H9 (cell line): ENCODE data around the gene ZNF335. TPM values are rescaled to one million over a fixed set of nuclear protein-coding genes. Genes with fewer than 3 reads are reported as not detected.

Source experiments
- DNase-seq: peaks from one replicate; pipeline ENCODE4 v3.0.0-alpha.2; 2017
- H2AFZ ChIP-seq: one replicate; pipeline ENCODE4 v1.6.1; 2013; ENCODE audit warnings: mild to moderate bottlenecking, low read length, control low read depth, moderate library complexity
- H2AK5ac ChIP-seq: 2 replicates; pipeline ENCODE4 v1.6.1; 2013; ENCODE audit warnings: low read length, control low read depth, mixed read lengths; ENCODE audit not compliant: insufficient read length
- H2BK120ac ChIP-seq: one replicate; pipeline ENCODE4 v1.6.1; 2013; ENCODE audit warnings: low read depth, mild to moderate bottlenecking, low read length, control low read depth, inconsistent platforms; ENCODE audit not compliant: poor library complexity, severe bottlenecking
- H2BK12ac ChIP-seq: 2 replicates; pipeline ENCODE4 v1.6.1; 2013; ENCODE audit warnings: low read length, control low read depth, mixed read lengths, low read depth; ENCODE audit not compliant: insufficient read length
- H2BK15ac ChIP-seq: 2 replicates; pipeline ENCODE4 v1.6.1; 2013; ENCODE audit warnings: low read depth, low read length, control low read depth
- H2BK20ac ChIP-seq: one replicate; pipeline ENCODE4 v1.6.1; 2013; ENCODE audit warnings: low read depth, mild to moderate bottlenecking, low read length, control low read depth, inconsistent platforms; ENCODE audit not compliant: poor library complexity, severe bottlenecking
- H2BK5ac ChIP-seq: 2 replicates; pipeline ENCODE4 v1.6.1; 2013; ENCODE audit warnings: low read length, control low read depth, mixed read lengths; ENCODE audit not compliant: insufficient read length
- H3K14ac ChIP-seq: 2 replicates; pipeline ENCODE4 v1.6.1; 2013; ENCODE audit warnings: low read length, control low read depth; ENCODE audit not compliant: insufficient read depth
- H3K18ac ChIP-seq: 2 replicates; pipeline ENCODE4 v1.6.1; 2013; ENCODE audit warnings: low read depth, mild to moderate bottlenecking, mixed read lengths, low read length, control low read depth; ENCODE audit not compliant: insufficient read length
- H3K23ac ChIP-seq: 2 replicates; pipeline ENCODE4 v1.6.1; 2013; ENCODE audit warnings: low read length, control low read depth, mixed read lengths, low read depth; ENCODE audit not compliant: insufficient read length
- H3K23me2 ChIP-seq: 2 replicates; pipeline ENCODE4 v1.6.1; 2013; ENCODE audit warnings: low read depth, mild to moderate bottlenecking, mixed read lengths, low read length, control low read depth; ENCODE audit not compliant: insufficient read length, poor library complexity, severe bottlenecking
- H3K27ac ChIP-seq: 2 replicates; pipeline ENCODE4 v1.5.1; 2013; ENCODE audit warnings: low read length, control low read depth, mixed read lengths, low read depth; ENCODE audit not compliant: insufficient read length
- H3K27me3 ChIP-seq: 2 replicates; pipeline ENCODE4 v1.6.1; 2013; ENCODE audit warnings: low read length, control low read depth, inconsistent platforms; ENCODE audit not compliant: insufficient read depth
- H3K4ac ChIP-seq: 2 replicates; pipeline ENCODE4 v1.6.1; 2013; ENCODE audit warnings: low read depth, mild to moderate bottlenecking, control low read depth, inconsistent platforms, low read length, moderate library complexity
- H3K4me1 ChIP-seq: 2 replicates; pipeline ENCODE4 v1.6.1; 2013; ENCODE audit warnings: low read length, control low read depth, inconsistent platforms; ENCODE audit not compliant: insufficient read depth
- H3K4me2 ChIP-seq: 2 replicates; pipeline ENCODE4 v1.6.1; 2013; ENCODE audit warnings: low read length, control low read depth, mixed read lengths; ENCODE audit not compliant: insufficient read length, insufficient read depth
- H3K56ac ChIP-seq: 2 replicates; pipeline ENCODE4 v1.6.1; 2013; ENCODE audit warnings: low read depth, mild to moderate bottlenecking, mixed read lengths, low read length, control low read depth; ENCODE audit not compliant: insufficient read length
- H3K79me1 ChIP-seq: 2 replicates; pipeline ENCODE4 v1.6.1; 2013; ENCODE audit warnings: low read depth, mild to moderate bottlenecking, moderate library complexity, low read length, control low read depth, inconsistent platforms; ENCODE audit not compliant: insufficient read depth, poor library complexity, severe bottlenecking
- H3K79me2 ChIP-seq: 2 replicates; pipeline ENCODE4 v1.6.1; 2013; ENCODE audit warnings: low read length, control low read depth, inconsistent platforms; ENCODE audit not compliant: insufficient read depth
- H3K9ac ChIP-seq: 2 replicates; pipeline ENCODE4 v1.6.1; 2013; ENCODE audit warnings: low read length, control low read depth, mixed read lengths; ENCODE audit not compliant: insufficient read length; ENCODE audit errors: extremely low read depth
- H3K9me3 ChIP-seq: one replicate; pipeline ENCODE4 v1.6.1; 2013; ENCODE audit warnings: low read depth, low read length, inconsistent platforms; ENCODE audit not compliant: control insufficient read depth
- H3T11ph ChIP-seq: one replicate; pipeline ENCODE4 v1.6.1; 2013; ENCODE audit warnings: mild to moderate bottlenecking, low read length, control low read depth, inconsistent platforms
- H4K20me1 ChIP-seq: one replicate; pipeline ENCODE4 v1.6.1; 2013; ENCODE audit not compliant: control insufficient read depth, insufficient read length, insufficient read depth
- H4K5ac ChIP-seq: 2 replicates; pipeline ENCODE4 v1.6.1; 2013; ENCODE audit warnings: low read depth, mild to moderate bottlenecking, mixed read lengths, low read length, control low read depth; ENCODE audit not compliant: insufficient read length
- H4K8ac ChIP-seq: replicated peaks from 2 replicates; pipeline ENCODE4 v1.6.1; 2013; ENCODE audit warnings: low read length, control low read depth, mixed read lengths, low read depth; ENCODE audit not compliant: insufficient read length
- H4K91ac ChIP-seq: 2 replicates; pipeline ENCODE4 v1.6.1; 2013; ENCODE audit warnings: low read depth, mild to moderate bottlenecking, moderate library complexity, mixed read lengths, low read length, control low read depth; ENCODE audit not compliant: insufficient read length
- H3K27ac Mint-ChIP-seq, 3 experiments: 2 replicates in 2 of 3; 3 replicates in 1 of 3; pipeline ENCODE4 v1.8.0; 2020 to 2021; ENCODE audit warnings: mixed read lengths in 3 of 3, mild to moderate bottlenecking in 1 of 3, moderate library complexity in 1 of 3
- H3K27me3 Mint-ChIP-seq: 2 replicates; pipeline ENCODE4 v1.8.0; 2021; ENCODE audit warnings: low read depth, mild to moderate bottlenecking, moderate library complexity, mixed read lengths
- H3K36me3 Mint-ChIP-seq, 3 experiments: 2 replicates in 2 of 3; 3 replicates in 1 of 3; pipeline ENCODE4 v1.8.0; 2020 to 2021; ENCODE audit warnings: low read depth in 3 of 3, mixed read lengths in 3 of 3; ENCODE audit not compliant: insufficient read depth in 1 of 3
- H3K4me1 Mint-ChIP-seq, 2 experiments: 2 replicates each; pipeline ENCODE4 v1.8.0; 2020; ENCODE audit warnings: mixed read lengths in 2 of 2
- H3K4me3 Mint-ChIP-seq, 2 experiments: 2 replicates in 1 of 2; 3 replicates in 1 of 2; pipeline ENCODE4 v1.8.0; 2020 to 2021; ENCODE audit warnings: mild to moderate bottlenecking in 2 of 2, mixed read lengths in 2 of 2, moderate library complexity in 1 of 2
- H3K9me3 Mint-ChIP-seq, 2 experiments: 2 replicates in 1 of 2; 3 replicates in 1 of 2; pipeline ENCODE4 v1.8.0; 2020; ENCODE audit warnings: mild to moderate bottlenecking in 2 of 2, mixed read lengths in 2 of 2, moderate library complexity in 1 of 2
- WGBS: extraction: QIAGEN DNeasy Blood & Tissue Kit; methylation state at CpG from one replicate; pipeline ENCODE4 v1.1.7; 2013; ENCODE audit warnings: missing lambda C conversion rate, low lambda C conversion rate, mixed read lengths; ENCODE audit not compliant: insufficient read length; ENCODE audit errors: extremely low coverage; 5-methylcytosine and 5-hydroxymethylcytosine counted together
- total RNA-seq: library from RNA; stranded (reverse); gene quantifications from 2 replicates; pipeline ENCODE4 v1.2.1, GENCODE V29; 2021
- TF ChIP-seq, protein P1 (sequence below): fragments of 200-600 bp; sonication (generic); conservative IDR thresholded peaks from 3 replicates; pipeline ENCODE4 v1.8.0; 2021; ENCODE audit warnings: antibody characterized with exemption, mild to moderate bottlenecking

The ZNF335 gene
- total RNA-seq, 1 experiment from 2014 or later: 21.1 TPM

DNA sequence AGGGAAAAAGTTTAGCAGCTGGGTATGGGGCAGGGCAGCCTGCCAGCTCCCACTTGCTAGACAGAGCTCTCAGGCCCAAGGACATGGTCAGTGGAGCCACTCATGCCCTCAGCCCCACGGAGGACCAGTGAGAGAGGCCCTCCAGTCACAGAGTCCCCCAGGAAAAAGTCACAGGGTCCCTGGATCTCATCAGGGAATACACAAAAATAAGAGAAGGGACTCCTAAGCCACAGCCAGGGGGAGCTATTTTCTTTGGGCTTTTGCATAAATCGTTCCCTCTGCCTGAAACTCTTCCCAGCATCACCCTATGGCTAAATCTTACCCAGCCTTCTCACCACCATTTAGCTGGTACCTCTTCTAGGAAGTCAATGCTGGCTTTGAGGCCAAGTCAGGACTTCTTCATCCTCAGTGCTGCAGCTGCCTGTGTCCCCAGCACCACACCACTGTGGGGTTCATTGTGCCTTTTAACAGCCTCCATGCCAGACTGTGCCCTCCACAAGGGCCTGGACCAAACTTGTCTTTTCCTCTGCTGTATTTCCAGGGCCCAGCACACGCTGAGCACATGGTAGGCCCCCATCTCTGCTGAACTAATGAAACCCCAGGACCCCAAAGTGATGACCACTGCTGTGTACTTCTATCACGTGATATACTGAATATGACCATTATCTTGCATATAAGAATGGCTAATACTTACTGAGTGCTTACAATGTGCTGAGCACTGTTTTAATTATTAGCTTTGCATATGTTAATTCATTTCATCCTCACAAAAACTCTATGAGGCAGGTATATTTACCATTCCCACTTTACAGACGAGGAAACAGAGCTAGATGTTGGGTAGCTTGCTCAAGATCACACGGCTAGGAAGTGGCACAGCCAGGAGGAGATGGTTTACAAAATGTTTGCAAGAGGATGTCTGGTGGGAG is 2.0 kb downstream of the ZNF335 start:
- Mint-ChIP-seq H3K9me3 (no peaks in the 10 kb centered on the region; a peak in 1 of 5 replicates), H3K4me3 (peak overlapping the region; percentile 61 to 92), H3K27ac (peak overlapping the region; percentile 17 to 85 (median 80); a peak in 5 of 7 replicates), H3K36me3 (peaks cover 4 to 24% (median 19%) of the 10 kb centered on the region in 3 experiments; a peak in 5 of 7 replicates), H3K27me3 (no peaks in the 10 kb centered on the region; the same call in 1 of the 2 replicates), H3K4me1 (peaks cover 14 to 17% of the 10 kb centered on the region in 2 experiments)
- H3K18ac ChIP-seq: peak overlapping the region; percentile 27
- no peak overlapping the region for H2BK15ac ChIP-seq
- no peaks in the 10 kb centered on the region for H3K79me2 ChIP-seq
- H2AFZ ChIP-seq: no peak overlapping the region
- TF ChIP-seq, protein P1, sequence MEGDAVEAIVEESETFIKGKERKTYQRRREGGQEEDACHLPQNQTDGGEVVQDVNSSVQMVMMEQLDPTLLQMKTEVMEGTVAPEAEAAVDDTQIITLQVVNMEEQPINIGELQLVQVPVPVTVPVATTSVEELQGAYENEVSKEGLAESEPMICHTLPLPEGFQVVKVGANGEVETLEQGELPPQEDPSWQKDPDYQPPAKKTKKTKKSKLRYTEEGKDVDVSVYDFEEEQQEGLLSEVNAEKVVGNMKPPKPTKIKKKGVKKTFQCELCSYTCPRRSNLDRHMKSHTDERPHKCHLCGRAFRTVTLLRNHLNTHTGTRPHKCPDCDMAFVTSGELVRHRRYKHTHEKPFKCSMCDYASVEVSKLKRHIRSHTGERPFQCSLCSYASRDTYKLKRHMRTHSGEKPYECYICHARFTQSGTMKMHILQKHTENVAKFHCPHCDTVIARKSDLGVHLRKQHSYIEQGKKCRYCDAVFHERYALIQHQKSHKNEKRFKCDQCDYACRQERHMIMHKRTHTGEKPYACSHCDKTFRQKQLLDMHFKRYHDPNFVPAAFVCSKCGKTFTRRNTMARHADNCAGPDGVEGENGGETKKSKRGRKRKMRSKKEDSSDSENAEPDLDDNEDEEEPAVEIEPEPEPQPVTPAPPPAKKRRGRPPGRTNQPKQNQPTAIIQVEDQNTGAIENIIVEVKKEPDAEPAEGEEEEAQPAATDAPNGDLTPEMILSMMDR: peak; percentile 75
- no peak overlapping the region for H2AK5ac ChIP-seq
- H3K23me2 ChIP-seq: peaks cover 5% of the 10 kb centered on the region
- no peak overlapping the region for H3K4me2 ChIP-seq
- H3T11ph ChIP-seq: no peak overlapping the region
- H3K9ac ChIP-seq: no peak overlapping the region
- no peaks in the 10 kb centered on the region for H4K20me1 ChIP-seq
- DNase-seq: peak; percentile 53
- H4K5ac ChIP-seq: no peak overlapping the region
- H4K91ac ChIP-seq: no peak overlapping the region
- no peak overlapping the region for H3K4ac ChIP-seq
- no peak overlapping the region for H2BK20ac ChIP-seq
- no peak overlapping the region for H3K27ac ChIP-seq
- no peak overlapping the region for H3K23ac ChIP-seq
- no peak overlapping the region for H3K14ac ChIP-seq
- WGBS: no CpG with 5 or more reads among the region's 6 CpGs
- no peak overlapping the region for H2BK5ac ChIP-seq
- H2BK12ac ChIP-seq: no peak overlapping the region
- no peak overlapping the region for H3K56ac ChIP-seq
- H3K27me3 ChIP-seq: no peaks in the 10 kb centered on the region
- no peak overlapping the region for H4K8ac ChIP-seq
- no peaks in the 10 kb centered on the region for H3K4me1 ChIP-seq
- H3K79me1 ChIP-seq: no peaks in the 10 kb centered on the region
- no peak overlapping the region for H2BK120ac ChIP-seq
- no peaks in the 10 kb centered on the region for H3K9me3 ChIP-seq
